WI38 (cell line): ENCODE results near the gene MACROD2.

Source experiments
- H3K4me3 ChIP-seq: 2 replicates; pipeline ENCODE4 v1.5.1; 2011; ENCODE audit warnings: low read depth, mild to moderate bottlenecking, control low read depth, low read length
- CTCF ChIP-seq: IDR thresholded peaks from 2 replicates; pipeline ENCODE4 v1.5.1; 2012; ENCODE audit warnings: low read depth, mild to moderate bottlenecking, control low read depth, low read length

Gene MACROD2

GRCh38 chr20:15550116-15550870 is 1555.0 kb downstream of the MACROD2 start:
- no peak for TF ChIP-seq CTCF
- no peak overlapping the region for H3K4me3 ChIP-seq

DNA sequence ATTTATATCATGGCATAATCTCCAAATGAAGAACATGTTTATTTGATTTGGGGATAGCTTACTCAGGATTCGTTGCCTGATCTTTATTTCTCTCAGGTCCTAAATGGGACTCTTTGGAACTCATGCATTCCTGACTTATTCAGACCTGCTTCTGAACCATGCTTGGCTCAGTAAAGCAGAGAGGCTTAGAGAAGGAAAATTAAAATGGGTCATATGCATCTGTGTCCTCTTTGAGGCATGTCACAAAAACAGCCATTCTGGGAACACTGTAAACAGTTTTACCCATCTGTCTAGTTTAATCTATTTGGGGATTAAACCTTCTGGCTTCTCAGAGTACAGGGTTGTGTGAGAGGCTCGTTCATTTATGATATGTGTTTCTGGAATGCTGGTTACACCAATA is 1560.6 kb downstream of the MACROD2 start:
- no peak for TF ChIP-seq CTCF

GRCh38 chr20:15556869-15557268 is 1561.6 kb downstream of the MACROD2 start:
- no peak for TF ChIP-seq CTCF
- H3K4me3 ChIP-seq: no peak overlapping the region

More for the DNA sequence above, 1560.6 kb downstream of the MACROD2 start:
- no peak overlapping the region for H3K4me3 ChIP-seq

GRCh38 chr20:15561070-15561569 is 1565.8 kb downstream of the MACROD2 start:
- H3K4me3 ChIP-seq: no peak overlapping the region
- TF ChIP-seq CTCF: no peak

DNA sequence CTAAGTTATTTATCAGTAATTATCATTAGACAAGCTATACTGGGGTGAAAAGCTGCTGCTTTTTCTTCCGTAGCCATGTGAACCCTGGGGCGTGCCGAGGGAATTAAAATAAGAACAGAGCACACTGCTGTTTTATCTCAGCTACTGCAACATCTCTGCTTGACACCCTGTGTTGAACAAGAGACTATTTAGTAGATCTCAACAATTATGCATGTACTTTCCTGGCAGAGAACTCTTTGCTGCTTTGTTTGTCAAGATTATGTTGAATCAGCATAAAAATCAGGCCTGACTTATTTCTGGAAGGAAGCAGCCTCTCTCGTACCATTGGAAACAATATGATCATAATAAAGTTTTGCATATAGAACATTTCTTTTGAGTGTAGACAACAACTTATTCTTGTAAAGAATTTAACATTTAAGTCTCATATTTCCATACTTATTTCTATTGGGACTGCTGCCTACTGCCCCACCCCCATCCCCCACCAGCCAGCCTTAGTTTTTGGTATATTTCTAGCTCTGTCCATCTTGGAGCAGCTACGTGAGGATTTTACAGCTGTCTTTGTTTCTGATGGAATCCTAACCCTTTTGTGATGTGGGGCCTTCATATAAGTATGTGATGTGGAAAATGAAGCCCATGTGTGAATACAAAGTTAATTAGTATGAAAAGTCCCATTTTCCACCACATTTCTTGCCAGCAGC is 1566.5 kb downstream of the MACROD2 start:
- TF ChIP-seq CTCF: no peak
- H3K4me3 ChIP-seq: no peak overlapping the region

- no peak for TF ChIP-seq CTCF
- H3K4me3 ChIP-seq: no peak overlapping the region
Observed at GRCh38 chr20:15563836-15564235, 1568.5 kb downstream of the MACROD2 start.

- no peak for TF ChIP-seq CTCF
Observed at GRCh38 chr20:15564981-15565380, 1569.7 kb downstream of the MACROD2 start.

More at GRCh38 chr20:15564981-15565380, 1569.7 kb downstream of the MACROD2 start:
- H3K4me3 ChIP-seq: no peak overlapping the region
